ENCODE results near the gene PTTG1IP.

PTTG1IP gene

GRCh38 chr21:44907225-44907965 is 33.9 kb upstream of the PTTG1IP start:
- no peaks in the 10 kb centered on the region for H3K36me3 ChIP-seq (ENCODE audit: control insufficient read depth, insufficient read depth, low read length)
- peak overlapping the region; percentile 21 for H3K9ac ChIP-seq (ENCODE audit: low read length)
- no peak overlapping the region for H3K4me2 ChIP-seq (ENCODE audit: low read length)
- no peaks in the 10 kb centered on the region for H3K79me1 ChIP-seq (ENCODE audit: low read length)
- H3K79me2 ChIP-seq (ENCODE audit: control insufficient read depth, insufficient read depth, low read length) = no peaks in the 10 kb centered on the region
- peak overlapping the region; percentile 27 for H3K56ac ChIP-seq (ENCODE audit: low read length)
- H3K4me3 ChIP-seq (ENCODE audit: low read length) = no peak overlapping the region
- no CpG with 5 or more reads among the region's 16 CpGs for WGBS (ENCODE audit: extremely low coverage, insufficient coverage, low lambda C conversion rate)
- no peak overlapping the region for H2BK120ac ChIP-seq (ENCODE audit: low read depth, low read length)
- no peak overlapping the region for H2AK5ac ChIP-seq (ENCODE audit: low read length)
- H3K27me3 ChIP-seq (ENCODE audit: insufficient read depth, low read length, poor library complexity) = peaks cover 3% of the 10 kb centered on the region
- no peak overlapping the region for H4K8ac ChIP-seq (ENCODE audit: low read depth, low read length)
- no peak overlapping the region for H4K5ac ChIP-seq (ENCODE audit: low read length)
- no peak overlapping the region for H2BK15ac ChIP-seq (replicated peaks; ENCODE audit: low read depth)
- H2BK5ac ChIP-seq (ENCODE audit: low read length) = no peak overlapping the region
- no peak overlapping the region for H3K23ac ChIP-seq (ENCODE audit: low read length)
- no peak overlapping the region for H3K27ac ChIP-seq (ENCODE audit: low read depth, low read length)
- H3K4ac ChIP-seq (ENCODE audit: low read depth, low read length) = no peak overlapping the region
- H3K4me1 ChIP-seq (ENCODE audit: control insufficient read depth, low read depth, low read length) = no peaks in the 10 kb centered on the region
- H3K18ac ChIP-seq (ENCODE audit: low read length) = peak overlapping the region; percentile 5
- DNase-seq = peak; percentile 56

- H3K23ac ChIP-seq (ENCODE audit: low read length) = no peak overlapping the region
- no peaks in the 10 kb centered on the region for H3K79me2 ChIP-seq (ENCODE audit: control insufficient read depth, insufficient read depth, low read length)
- no peak overlapping the region for H2BK5ac ChIP-seq (ENCODE audit: low read length)
- no peak overlapping the region for H4K5ac ChIP-seq (ENCODE audit: low read length)
- no peak overlapping the region for H2BK15ac ChIP-seq (replicated peaks; ENCODE audit: low read depth)
- no peak overlapping the region for H2AK5ac ChIP-seq (ENCODE audit: low read length)
- no peak overlapping the region for H3K56ac ChIP-seq (ENCODE audit: low read length)
- WGBS (ENCODE audit: extremely low coverage, insufficient coverage, low lambda C conversion rate) = no CpG with 5 or more reads among the region's 7 CpGs
- no peaks in the 10 kb centered on the region for H3K4me1 ChIP-seq (ENCODE audit: control insufficient read depth, low read depth, low read length)
- H3K18ac ChIP-seq (ENCODE audit: low read length) = no peak overlapping the region
- H3K4ac ChIP-seq (ENCODE audit: low read depth, low read length) = no peak overlapping the region
- DNase-seq = no peak
- peaks cover 3% of the 10 kb centered on the region for H3K27me3 ChIP-seq (ENCODE audit: insufficient read depth, low read length, poor library complexity)
- no peaks in the 10 kb centered on the region for H3K79me1 ChIP-seq (ENCODE audit: low read length)
- H2BK120ac ChIP-seq (ENCODE audit: low read depth, low read length) = no peak overlapping the region
- H3K4me2 ChIP-seq (ENCODE audit: low read length) = no peak overlapping the region
- H3K36me3 ChIP-seq (ENCODE audit: control insufficient read depth, insufficient read depth, low read length) = no peaks in the 10 kb centered on the region
- no peak overlapping the region for H3K27ac ChIP-seq (ENCODE audit: low read depth, low read length)
- no peak overlapping the region for H3K9ac ChIP-seq (ENCODE audit: low read length)
- H3K4me3 ChIP-seq (ENCODE audit: low read length) = no peak overlapping the region
- no peak overlapping the region for H4K8ac ChIP-seq (ENCODE audit: low read depth, low read length)
Measured at GRCh38 chr21:44905728-44906090, 32.2 kb upstream of the PTTG1IP start.

DNA sequence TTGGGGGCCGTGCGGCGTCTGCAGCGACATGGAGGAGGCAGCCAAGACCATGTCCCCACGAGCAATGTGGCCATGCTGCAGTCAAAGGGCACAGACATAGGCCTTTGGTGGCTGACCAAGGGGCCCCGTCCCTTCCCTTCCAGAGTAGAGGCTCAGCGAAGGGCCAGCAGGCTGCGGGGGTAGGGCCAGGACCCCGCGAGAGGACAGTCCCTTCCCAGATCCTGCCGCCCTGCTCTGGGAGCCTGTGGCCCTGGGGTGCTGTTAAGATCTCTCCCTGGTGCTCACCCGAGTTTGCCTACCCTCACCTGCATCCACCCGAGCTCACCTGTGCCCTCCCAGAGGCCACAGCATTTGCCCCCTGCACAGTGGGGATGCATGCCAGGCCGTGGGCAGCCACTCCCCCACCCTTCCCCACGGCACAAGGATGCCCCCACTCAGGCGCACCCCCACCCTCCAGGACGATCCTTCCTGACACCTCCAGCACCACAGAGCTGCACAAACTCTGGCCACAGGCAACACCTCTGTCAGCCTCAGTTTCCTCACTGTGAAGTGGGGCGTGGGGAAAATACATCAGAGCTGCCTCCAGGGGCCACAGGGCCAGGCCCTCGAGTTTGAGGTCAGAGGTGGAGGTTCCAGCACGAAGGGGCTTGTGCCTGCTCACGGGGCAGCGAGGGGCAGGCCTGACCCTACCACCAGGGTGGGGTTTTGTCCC is 31.7 kb upstream of the PTTG1IP start:
- H2AK5ac ChIP-seq (ENCODE audit: low read length) = no peak overlapping the region
- no peak overlapping the region for H2BK120ac ChIP-seq (ENCODE audit: low read depth, low read length)
- H4K5ac ChIP-seq (ENCODE audit: low read length) = no peak overlapping the region
- no peaks in the 10 kb centered on the region for H3K79me2 ChIP-seq (ENCODE audit: control insufficient read depth, insufficient read depth, low read length)
- no CpG with 5 or more reads among the region's 22 CpGs for WGBS (ENCODE audit: extremely low coverage, insufficient coverage, low lambda C conversion rate)
- no peak overlapping the region for H3K4me3 ChIP-seq (ENCODE audit: low read length)
- H3K27ac ChIP-seq (ENCODE audit: low read depth, low read length) = no peak overlapping the region
- H3K79me1 ChIP-seq (ENCODE audit: low read length) = no peaks in the 10 kb centered on the region
- no peaks in the 10 kb centered on the region for H3K4me1 ChIP-seq (ENCODE audit: control insufficient read depth, low read depth, low read length)
- H3K27me3 ChIP-seq (ENCODE audit: insufficient read depth, low read length, poor library complexity) = peaks cover 3% of the 10 kb centered on the region
- H3K18ac ChIP-seq (ENCODE audit: low read length) = no peak overlapping the region
- no peak overlapping the region for H3K4ac ChIP-seq (ENCODE audit: low read depth, low read length)
- no peak overlapping the region for H2BK5ac ChIP-seq (ENCODE audit: low read length)
- no peak overlapping the region for H3K9ac ChIP-seq (ENCODE audit: low read length)
- H4K8ac ChIP-seq (ENCODE audit: low read depth, low read length) = no peak overlapping the region
- no peak overlapping the region for H3K4me2 ChIP-seq (ENCODE audit: low read length)
- H3K23ac ChIP-seq (ENCODE audit: low read length) = no peak overlapping the region
- DNase-seq = no peak
- H3K56ac ChIP-seq (ENCODE audit: low read length) = no peak overlapping the region
- H2BK15ac ChIP-seq (replicated peaks; ENCODE audit: low read depth) = no peak overlapping the region
- no peaks in the 10 kb centered on the region for H3K36me3 ChIP-seq (ENCODE audit: control insufficient read depth, insufficient read depth, low read length)

- no peak overlapping the region for H4K8ac ChIP-seq (ENCODE audit: low read depth, low read length)
- H3K27me3 ChIP-seq (ENCODE audit: insufficient read depth, low read length, poor library complexity) = no peaks in the 10 kb centered on the region
- H3K79me1 ChIP-seq (ENCODE audit: low read length) = no peaks in the 10 kb centered on the region
- H2BK120ac ChIP-seq (ENCODE audit: low read depth, low read length) = no peak overlapping the region
- 100% methylated on average over 1 of the region's 14 CpGs for WGBS (ENCODE audit: extremely low coverage, insufficient coverage, low lambda C conversion rate)
- no peak overlapping the region for H3K18ac ChIP-seq (ENCODE audit: low read length)
- H3K4me2 ChIP-seq (ENCODE audit: low read length) = no peak overlapping the region
- no peak overlapping the region for H2AK5ac ChIP-seq (ENCODE audit: low read length)
- no peak overlapping the region for H3K9ac ChIP-seq (ENCODE audit: low read length)
- H3K79me2 ChIP-seq (ENCODE audit: control insufficient read depth, insufficient read depth, low read length) = no peaks in the 10 kb centered on the region
- H4K5ac ChIP-seq (ENCODE audit: low read length) = no peak overlapping the region
- H3K4ac ChIP-seq (ENCODE audit: low read depth, low read length) = no peak overlapping the region
- H3K4me3 ChIP-seq (ENCODE audit: low read length) = no peak overlapping the region
- H2BK5ac ChIP-seq (ENCODE audit: low read length) = no peak overlapping the region
- H3K36me3 ChIP-seq (ENCODE audit: control insufficient read depth, insufficient read depth, low read length) = no peaks in the 10 kb centered on the region
- no peaks in the 10 kb centered on the region for H3K4me1 ChIP-seq (ENCODE audit: control insufficient read depth, low read depth, low read length)
- H3K56ac ChIP-seq (ENCODE audit: low read length) = no peak overlapping the region
- H3K27ac ChIP-seq (ENCODE audit: low read depth, low read length) = no peak overlapping the region
- H2BK15ac ChIP-seq (replicated peaks; ENCODE audit: low read depth) = no peak overlapping the region
- H3K23ac ChIP-seq (ENCODE audit: low read length) = no peak overlapping the region
- no peak for DNase-seq
Measured at GRCh38 chr21:44904141-44904923, 30.8 kb upstream of the PTTG1IP start.

- no peaks in the 10 kb centered on the region for H3K36me3 ChIP-seq (ENCODE audit: control insufficient read depth, insufficient read depth, low read length)
- no peak for DNase-seq
- no peak overlapping the region for H3K56ac ChIP-seq (ENCODE audit: low read length)
- H3K9ac ChIP-seq (ENCODE audit: low read length) = no peak overlapping the region
- no CpG with 5 or more reads among the region's 22 CpGs for WGBS (ENCODE audit: extremely low coverage, insufficient coverage, low lambda C conversion rate)
- H3K4ac ChIP-seq (ENCODE audit: low read depth, low read length) = no peak overlapping the region
- no peaks in the 10 kb centered on the region for H3K4me1 ChIP-seq (ENCODE audit: control insufficient read depth, low read depth, low read length)
- no peak overlapping the region for H4K8ac ChIP-seq (ENCODE audit: low read depth, low read length)
- no peak overlapping the region for H3K4me3 ChIP-seq (ENCODE audit: low read length)
- H3K27me3 ChIP-seq (ENCODE audit: insufficient read depth, low read length, poor library complexity) = no peaks in the 10 kb centered on the region
- no peak overlapping the region for H3K18ac ChIP-seq (ENCODE audit: low read length)
- no peak overlapping the region for H2BK120ac ChIP-seq (ENCODE audit: low read depth, low read length)
- H3K79me1 ChIP-seq (ENCODE audit: low read length) = no peaks in the 10 kb centered on the region
- H2BK15ac ChIP-seq (replicated peaks; ENCODE audit: low read depth) = no peak overlapping the region
- no peak overlapping the region for H2AK5ac ChIP-seq (ENCODE audit: low read length)
- H3K4me2 ChIP-seq (ENCODE audit: low read length) = no peak overlapping the region
- no peak overlapping the region for H2BK5ac ChIP-seq (ENCODE audit: low read length)
- no peak overlapping the region for H3K27ac ChIP-seq (ENCODE audit: low read depth, low read length)
- H4K5ac ChIP-seq (ENCODE audit: low read length) = no peak overlapping the region
- no peak overlapping the region for H3K23ac ChIP-seq (ENCODE audit: low read length)
- no peaks in the 10 kb centered on the region for H3K79me2 ChIP-seq (ENCODE audit: control insufficient read depth, insufficient read depth, low read length)
Measured at GRCh38 chr21:44903689-44904088, 30.2 kb upstream of the PTTG1IP start.
